Measurements from ENCODE around the gene MRPL58.

The MRPL58 gene

DNA sequence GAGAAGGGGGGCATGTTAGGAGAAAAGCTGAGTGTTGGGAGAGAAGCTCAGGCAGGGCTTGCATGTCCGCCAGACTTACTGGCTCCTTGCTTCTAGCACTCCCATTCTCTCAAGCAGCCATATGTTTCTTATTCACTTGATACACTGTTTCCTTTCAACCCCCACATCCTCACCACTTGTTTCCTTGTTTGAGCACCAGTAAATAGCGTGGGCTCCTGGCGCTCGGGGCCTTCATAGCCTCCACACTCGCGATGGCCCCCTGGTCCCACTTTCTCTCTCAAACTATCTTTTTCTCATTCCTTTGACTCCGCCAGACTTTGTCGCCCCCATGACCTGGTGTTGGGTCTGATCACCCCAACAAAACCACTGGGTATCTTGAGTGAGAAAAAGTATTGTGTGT is 17.7 kb downstream of the MRPL58 start:
- no peak overlapping the region for H3K4me3 ChIP-seq (ENCODE audit: low read depth, low read length)
- ChIA-PET POLR2A (no interaction called here), CTCF (interaction anchor here (3.0 kb wide), 1 partner anchor 69 kb away, joined by 12 read pairs; no protein-coding TSS in a partner anchor)
- TF ChIP-seq, protein P1, sequence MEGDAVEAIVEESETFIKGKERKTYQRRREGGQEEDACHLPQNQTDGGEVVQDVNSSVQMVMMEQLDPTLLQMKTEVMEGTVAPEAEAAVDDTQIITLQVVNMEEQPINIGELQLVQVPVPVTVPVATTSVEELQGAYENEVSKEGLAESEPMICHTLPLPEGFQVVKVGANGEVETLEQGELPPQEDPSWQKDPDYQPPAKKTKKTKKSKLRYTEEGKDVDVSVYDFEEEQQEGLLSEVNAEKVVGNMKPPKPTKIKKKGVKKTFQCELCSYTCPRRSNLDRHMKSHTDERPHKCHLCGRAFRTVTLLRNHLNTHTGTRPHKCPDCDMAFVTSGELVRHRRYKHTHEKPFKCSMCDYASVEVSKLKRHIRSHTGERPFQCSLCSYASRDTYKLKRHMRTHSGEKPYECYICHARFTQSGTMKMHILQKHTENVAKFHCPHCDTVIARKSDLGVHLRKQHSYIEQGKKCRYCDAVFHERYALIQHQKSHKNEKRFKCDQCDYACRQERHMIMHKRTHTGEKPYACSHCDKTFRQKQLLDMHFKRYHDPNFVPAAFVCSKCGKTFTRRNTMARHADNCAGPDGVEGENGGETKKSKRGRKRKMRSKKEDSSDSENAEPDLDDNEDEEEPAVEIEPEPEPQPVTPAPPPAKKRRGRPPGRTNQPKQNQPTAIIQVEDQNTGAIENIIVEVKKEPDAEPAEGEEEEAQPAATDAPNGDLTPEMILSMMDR (IDR thresholded peaks at IDR 0.05; ENCODE audit: insufficient read depth, low read length, missing control alignments) = no peak
- no peak for DNase-seq (ENCODE audit: low read depth, low spot score)

GRCh38 chr17:75031972-75032719 is 19.7 kb downstream of the MRPL58 start:
- ChIA-PET CTCF (interaction anchor here (0.8 to 2.2 kb wide), 6 partner anchors 16 to 240 kb away, joined by 3 to 29 read pairs (median 4); partner anchors contain the start of gene MRPL58), POLR2A (interaction anchor here (0.6 to 1.7 kb wide), 2 partner anchors 13 to 19 kb away, joined by 5 to 11 read pairs; partner anchors contain the start of gene MRPL58)
- TF ChIP-seq, protein P1 (IDR thresholded peaks at IDR 0.05; ENCODE audit: insufficient read depth, low read length, missing control alignments) = no peak
- peak overlapping the region; percentile 95 for H3K4me3 ChIP-seq (ENCODE audit: low read depth, low read length)
- no peak for DNase-seq (ENCODE audit: low read depth, low spot score)

DNA sequence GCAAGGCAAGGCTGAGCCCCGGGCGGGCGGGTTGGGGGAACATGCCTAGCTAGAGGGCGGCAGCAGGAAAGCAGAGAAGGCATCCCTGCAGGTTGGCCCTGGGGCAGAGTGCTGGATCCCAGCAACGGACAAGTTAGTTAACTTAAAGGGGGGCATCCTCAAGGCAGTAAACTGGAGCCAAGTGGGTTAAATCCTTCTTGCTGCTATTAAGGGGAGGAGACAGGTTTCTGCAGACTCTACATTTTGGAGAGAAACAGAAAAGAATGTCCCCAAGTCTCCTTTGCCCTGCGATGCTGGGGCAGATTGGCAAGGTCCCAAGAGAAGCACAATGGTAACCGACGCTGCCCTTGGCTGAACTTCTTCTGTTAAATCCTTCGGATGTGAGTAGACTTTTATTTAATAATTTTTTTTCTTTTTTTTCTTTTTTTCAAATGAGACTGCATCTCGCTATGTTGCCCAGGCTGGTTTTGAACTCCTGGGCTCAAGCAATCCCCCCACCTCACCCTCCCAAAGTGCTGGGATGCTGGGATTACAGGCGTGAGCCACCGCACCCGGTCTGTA is 20.3 kb downstream of the MRPL58 start:
- H3K4me3 ChIP-seq (ENCODE audit: low read depth, low read length) = peak overlapping the region; percentile 95
- TF ChIP-seq, protein P1 (IDR thresholded peaks at IDR 0.05; ENCODE audit: insufficient read depth, low read length, missing control alignments) = no peak
- CTCF ChIA-PET = interaction anchor here (0.8 to 2.2 kb wide), 4 partner anchors 21 to 239 kb away, joined by 3 to 29 read pairs (median 8); partner anchors contain the start of gene MRPL58
- no peak for DNase-seq (ENCODE audit: low read depth, low spot score)
- POLR2A ChIA-PET = interaction anchor here (1.7 kb wide), 1 partner anchor 20 kb away, joined by 11 read pairs; the partner anchor contains the start of gene MRPL58

DNA sequence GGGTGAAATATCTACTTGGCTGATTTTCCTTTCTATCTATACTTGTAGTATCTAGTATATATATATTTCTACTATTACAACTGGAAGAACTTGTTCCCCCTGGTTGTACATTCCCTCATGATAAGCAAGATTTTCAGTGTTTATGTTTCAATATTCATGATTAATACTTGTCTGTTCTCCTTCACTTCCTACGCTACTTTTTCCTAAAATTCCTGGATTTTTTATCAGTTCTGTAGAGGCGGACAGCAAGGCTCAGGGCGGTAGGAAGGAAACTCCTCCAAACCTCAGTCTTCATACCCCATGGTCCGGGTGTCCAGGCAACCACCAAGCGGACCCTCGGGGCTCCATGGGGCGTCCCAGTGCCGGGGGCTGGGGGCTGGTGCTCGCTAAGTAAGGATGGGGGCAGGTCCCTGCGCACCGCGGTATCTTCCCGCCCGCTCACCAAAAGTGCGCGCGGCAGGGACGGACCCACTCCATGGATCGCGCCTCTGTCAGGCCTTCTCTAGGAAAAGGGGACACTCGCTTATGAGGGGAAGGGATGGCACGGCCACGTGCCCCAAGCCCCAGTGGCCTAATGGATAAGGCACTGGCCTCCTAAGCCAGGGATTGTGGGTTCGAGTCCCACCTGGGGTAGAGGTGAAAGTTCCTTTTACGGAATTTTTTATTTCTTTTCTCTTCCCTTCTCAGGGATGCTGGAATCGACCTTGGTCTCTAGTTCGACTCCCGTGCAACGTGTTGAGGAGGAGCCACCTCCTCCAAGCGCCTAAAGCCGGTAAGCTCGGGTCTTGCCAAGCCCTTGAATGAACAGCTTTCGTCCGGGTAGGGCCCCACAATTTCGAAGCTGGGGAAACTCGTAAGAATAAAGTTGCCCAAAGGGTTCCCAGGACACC is 21.1 kb downstream of the MRPL58 start:
- ChIA-PET POLR2A (interaction anchor here (0.6 to 1.8 kb wide), 3 partner anchors 14 to 121 kb away, joined by 3 to 18 read pairs (median 3); partner anchors contain the start of genes ATP5PD, JPT1, KCTD2 and MRPL58), CTCF (interaction anchor here (2.1 to 3.3 kb wide), 3 partner anchors 21 to 72 kb away, joined by 6 to 26 read pairs (median 8); partner anchors contain the start of gene MRPL58)
- TF ChIP-seq, protein P1 (IDR thresholded peaks at IDR 0.05; ENCODE audit: insufficient read depth, low read length, missing control alignments) = no peak
- no peak for DNase-seq (ENCODE audit: low read depth, low spot score)
- peak overlapping the region; percentile 95 for H3K4me3 ChIP-seq (ENCODE audit: low read depth, low read length)

DNA sequence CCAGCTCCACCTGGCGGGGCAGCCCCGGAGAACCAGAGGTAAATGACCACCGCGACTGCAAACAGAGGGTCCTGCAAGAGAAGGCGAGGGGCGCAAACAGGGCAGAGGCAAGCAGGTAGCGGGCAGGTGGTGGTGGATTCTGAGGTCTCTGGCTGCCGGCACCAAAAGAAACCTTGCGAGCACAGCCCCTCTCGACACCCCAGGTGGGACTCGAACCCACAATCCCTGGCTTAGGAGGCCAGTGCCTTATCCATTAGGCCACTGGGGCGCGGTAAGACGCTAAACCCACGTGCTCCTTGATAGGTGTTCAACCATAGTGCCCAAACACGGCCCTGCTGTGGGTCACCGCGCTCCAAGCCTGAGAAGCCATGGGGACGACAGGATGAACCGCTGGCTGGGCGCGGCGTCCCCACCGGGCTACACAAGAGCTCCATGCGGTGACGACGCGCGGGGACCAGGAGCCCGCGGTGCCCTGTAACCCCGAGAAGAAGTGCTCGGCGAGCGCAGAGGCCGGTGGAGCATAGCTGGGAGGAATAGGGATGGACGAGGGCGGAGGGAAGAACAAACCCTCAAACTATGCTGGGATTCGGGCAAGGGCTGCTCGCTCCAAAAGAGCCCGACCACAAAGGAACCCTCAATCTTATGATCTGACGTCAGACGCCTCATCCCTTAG is 21.9 kb downstream of the MRPL58 start:
- CTCF ChIA-PET = interaction anchor here (1.0 to 3.3 kb wide), 8 partner anchors 10 to 482 kb away, joined by 3 to 26 read pairs (median 5); partner anchors contain the start of genes MRPL58 and TSEN54
- POLR2A ChIA-PET = interaction anchor here (0.6 to 1.8 kb wide), 9 partner anchors 9 to 258 kb away, joined by 3 to 19 read pairs (median 3); partner anchors contain the start of genes ARMC7, ATP5PD, CDR2L and GGA3
- DNase-seq (ENCODE audit: low read depth, low spot score) = no peak
- TF ChIP-seq, protein P1 (IDR thresholded peaks at IDR 0.05; ENCODE audit: insufficient read depth, low read length, missing control alignments) = peak; percentile 2
- H3K4me3 ChIP-seq (ENCODE audit: low read depth, low read length) = peak overlapping the region; percentile 95

Data from AG04449 (cell line).